CMK (cell line): ENCODE measurements around the gene PGF.

ENCODE experiments used
- DNase-seq: peaks from one replicate; pipeline ENCODE4 v3.0.0-alpha.2; 2010; ENCODE audit warnings: low read depth

Gene PGF

DNA sequence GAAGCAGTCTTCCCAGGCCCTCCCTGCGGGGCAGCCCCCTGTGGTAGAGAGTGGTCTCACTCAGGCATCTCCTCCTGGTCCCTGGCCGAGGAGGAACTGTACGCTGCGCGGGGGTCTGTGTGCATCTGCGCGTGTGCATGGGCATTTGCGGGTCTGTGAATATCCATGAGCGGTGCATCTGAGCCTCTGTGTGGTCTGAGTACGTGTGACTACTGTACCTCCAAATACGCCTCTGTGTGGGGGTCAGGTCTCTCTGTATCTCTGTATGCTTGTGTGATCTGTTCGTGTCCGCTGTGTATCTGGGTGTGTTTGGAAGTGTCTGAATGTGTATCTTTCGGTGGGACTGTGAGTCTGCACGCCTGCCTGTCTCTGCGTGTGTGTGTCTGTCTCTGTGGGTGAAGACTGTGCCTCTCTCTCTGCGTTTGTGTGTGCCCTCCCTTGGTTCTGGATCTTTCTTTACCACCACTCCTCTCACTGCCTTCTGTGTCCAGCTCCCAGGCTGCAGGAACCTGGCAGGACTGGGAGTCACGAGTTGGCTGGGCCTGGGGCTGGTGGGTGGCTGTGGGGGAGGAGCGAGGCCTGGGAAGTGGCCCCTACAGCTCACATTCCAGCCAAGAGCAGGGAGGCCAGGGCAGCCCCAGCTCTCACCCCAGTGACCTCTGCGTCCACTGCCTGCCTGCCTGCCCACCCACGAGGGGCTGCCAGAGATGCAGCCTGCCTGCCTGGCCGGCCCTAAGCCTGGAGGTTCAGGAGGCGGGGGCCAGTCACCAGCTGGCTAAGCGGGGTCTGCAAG lies 1.1 kb upstream of the PGF start:
- no peak for DNase-seq

DNA sequence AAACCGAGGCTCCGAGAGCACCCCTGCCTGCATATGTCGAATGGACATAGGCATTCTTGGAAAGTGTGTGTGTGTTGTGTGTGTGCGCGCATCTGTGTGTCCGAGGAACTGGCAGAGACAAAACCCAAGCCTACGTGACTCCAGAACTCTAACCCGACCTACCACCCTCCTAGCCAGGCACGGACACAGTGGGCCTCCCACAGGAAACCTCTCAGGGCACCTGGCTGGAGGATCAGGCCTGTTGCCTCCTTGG lies 556 bp upstream of the PGF start:
- DNase-seq: no peak

DNA sequence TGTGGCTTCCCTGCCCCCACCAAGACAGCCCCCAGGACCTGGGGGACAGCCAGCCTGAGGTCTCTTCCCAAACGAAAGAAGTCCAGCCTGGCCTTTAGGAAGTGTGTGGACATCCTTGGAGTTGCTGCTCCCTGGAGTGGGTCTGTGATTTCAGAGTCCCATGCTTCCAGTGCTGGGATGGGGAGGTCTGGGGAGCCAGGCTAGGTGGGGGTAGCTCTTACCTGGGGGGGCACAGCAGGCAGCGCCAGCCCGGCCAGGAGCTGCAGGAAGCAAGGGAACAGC lies 509 bp downstream of the PGF start:
- DNase-seq: no peak

DNA sequence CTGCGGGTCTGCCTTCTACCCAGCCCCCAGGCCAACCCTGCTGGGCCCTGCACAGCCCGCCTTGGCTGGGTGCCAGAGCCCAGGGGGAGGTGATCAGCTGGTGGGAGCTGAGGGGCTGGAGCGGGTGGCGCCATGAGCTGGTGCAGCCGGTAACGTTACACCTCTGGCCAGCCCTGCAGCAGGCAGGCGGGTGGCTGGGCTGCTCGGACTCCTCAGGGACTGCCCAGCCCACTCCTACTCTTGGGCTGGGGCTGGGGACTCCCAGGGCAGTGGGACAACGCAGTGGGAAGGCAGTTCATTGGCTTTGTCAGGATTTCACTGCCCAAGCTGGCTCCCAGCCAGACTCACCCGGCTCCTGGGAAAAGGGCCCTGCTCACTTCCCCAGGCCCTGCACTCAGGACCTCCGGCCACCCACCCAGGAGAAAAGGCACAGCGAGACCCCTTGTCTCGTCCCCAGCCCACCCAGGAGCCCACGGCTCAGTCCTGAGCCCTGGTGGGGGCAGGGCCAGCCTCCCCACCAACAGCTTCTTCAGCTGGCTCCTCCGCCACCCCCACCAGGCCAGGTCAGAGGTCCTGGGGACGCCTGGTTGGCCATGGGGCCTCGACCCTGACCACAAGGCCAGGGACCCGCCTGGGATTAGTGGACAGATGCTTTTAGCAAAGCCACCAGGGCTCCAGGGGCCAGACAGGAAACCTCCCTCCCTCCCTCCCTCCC lies 1.0 kb downstream of the PGF start:
- DNase-seq: no peak

DNA sequence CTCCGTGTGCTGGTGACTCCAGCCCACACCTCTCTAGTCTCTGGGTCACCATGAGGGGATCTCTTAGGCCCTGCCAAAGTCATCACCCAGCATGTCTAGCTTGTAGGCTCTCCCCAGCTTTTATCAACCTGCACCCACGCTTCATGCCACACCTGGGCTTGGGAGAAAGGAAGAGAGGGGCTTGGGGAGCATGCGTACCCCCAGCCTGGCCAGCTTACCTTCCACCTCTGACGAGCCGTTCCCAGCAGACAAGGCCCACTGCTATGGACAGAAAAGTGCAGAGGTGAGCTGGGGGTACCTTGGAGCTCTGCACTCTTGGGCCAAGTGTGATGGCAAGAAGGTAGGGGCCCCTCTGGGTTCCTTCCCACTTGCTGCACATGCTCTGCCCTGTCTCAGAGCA lies 1.7 kb downstream of the PGF start:
- DNase-seq: no peak

DNA sequence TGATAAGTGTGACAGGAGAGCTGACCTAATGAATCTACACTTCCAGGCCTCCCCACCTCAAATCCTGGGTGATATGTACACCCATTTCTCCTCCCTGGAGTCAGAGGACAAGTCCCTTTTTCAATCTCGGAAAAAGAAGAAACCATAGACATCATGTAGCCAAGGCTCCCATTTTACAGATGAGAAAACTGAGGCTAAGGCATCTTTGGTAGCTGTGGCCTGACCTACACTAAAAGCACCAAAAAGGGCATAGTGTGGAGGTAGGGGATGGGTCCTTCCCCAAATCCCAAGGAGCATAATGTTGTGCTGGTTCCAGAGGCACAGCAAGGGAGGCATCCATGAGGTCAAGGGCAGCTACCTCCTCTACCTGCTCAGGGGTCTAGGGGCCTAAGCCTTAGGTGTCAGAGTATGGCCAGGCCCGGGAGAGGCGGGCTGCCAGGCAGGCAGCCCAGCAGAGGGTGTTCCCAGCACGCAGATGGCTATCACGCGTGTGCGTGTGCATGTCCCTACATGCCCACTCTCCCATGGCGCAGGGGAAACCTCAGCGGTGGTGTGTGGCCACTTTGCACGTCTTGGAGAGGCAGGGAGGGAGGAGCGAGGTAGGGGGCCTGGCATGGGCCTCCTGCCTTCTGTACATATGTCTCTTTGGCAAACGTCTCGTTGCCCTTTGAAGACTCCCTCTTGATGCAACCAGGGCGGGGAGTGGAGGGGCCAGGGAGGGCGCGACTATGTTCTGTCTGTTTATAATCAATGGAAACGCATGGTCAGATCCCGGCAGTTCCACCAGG lies 2.5 kb downstream of the PGF start:
- DNase-seq: no peak

DNA sequence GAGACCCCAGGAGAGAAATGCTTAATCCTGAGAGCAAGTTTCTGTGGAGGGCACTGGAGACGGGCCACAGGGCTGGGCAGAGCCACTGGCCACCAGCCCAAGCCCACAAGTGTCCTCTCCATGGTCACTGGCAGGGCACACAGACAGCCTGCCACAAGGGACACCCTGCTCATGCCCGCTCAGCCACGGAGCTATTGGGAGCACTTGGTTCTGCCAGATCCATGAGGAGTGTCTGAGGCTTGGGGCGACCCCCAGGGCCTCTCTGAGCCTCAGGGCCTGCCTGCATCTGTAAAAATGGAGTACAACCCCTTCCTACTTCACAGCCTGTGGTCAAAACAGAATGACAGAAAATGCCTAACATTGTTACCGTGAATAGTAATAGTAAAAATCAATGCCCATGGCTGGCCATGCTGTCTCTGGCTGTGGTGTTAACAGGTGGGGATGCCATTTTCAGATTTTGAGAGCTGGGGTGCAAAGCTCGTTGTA lies 3.2 kb downstream of the PGF start:
- no peak for DNase-seq

DNA sequence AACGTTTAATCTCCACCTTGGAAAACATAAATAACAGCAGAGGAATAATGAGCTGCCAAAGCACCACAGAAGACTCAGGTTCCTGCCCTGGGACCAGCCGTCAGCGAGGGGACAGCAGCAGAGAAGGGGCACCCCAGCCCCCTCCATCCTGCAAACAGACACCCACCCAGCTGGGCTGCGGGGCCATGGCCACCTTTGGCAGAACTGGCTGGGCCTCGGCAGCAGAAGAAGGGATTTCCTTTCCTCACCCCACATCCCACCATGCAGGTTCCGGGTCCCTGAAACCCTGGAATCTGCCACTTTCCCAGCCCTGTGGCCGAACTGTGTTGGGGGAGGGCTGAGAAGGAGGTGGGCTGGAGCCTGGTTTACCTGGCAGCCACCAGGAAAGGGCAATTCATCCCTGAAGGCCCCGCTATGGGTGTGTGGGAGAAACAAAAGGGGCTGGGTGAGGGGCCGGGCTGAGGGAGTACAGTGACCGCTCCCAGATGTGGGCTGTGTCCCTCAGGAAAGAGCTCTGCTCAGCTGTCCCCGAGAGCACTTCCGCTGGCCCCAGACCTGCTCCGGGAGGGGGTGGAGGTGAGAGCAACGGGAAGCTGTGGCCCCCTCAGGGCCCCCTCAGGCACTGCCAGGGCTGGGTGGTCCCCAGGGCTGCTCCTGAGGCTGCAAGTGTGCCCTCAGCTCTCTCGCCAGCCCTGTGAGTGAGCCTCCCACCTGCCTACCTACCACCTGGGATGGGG lies 3.8 kb downstream of the PGF start:
- no peak for DNase-seq

DNA sequence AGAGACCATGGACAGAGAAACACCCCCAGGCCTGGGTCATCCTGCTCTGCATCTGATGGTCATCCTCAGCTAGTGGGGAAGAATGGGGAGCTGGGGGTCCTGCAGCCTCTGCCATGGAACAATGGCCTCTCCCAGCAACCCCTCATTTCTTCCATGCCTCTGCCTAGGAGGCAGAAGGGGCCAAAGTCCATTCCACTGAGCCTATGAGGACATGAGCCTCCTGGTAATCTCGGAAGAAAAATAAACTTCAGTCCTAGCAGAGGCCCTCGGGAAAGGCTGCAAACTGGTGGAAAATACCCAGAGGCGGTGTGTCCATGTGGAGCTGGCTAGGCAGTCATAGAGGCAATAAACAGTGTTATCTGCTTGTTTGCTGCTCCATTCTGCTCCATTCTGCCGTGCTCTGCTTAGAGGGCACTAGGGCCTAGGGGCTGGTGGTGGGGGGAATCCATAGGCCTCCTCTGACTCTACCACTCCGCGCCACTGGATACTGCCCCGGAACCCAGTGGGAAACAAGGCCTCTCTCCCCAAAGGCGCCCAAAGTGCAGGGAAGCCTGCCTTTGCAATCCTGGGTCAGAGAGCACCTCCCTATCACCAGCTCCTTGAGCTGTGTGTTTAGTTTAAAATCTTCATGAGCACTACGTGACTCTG lies 4.5 kb downstream of the PGF start:
- no peak for DNase-seq

DNA sequence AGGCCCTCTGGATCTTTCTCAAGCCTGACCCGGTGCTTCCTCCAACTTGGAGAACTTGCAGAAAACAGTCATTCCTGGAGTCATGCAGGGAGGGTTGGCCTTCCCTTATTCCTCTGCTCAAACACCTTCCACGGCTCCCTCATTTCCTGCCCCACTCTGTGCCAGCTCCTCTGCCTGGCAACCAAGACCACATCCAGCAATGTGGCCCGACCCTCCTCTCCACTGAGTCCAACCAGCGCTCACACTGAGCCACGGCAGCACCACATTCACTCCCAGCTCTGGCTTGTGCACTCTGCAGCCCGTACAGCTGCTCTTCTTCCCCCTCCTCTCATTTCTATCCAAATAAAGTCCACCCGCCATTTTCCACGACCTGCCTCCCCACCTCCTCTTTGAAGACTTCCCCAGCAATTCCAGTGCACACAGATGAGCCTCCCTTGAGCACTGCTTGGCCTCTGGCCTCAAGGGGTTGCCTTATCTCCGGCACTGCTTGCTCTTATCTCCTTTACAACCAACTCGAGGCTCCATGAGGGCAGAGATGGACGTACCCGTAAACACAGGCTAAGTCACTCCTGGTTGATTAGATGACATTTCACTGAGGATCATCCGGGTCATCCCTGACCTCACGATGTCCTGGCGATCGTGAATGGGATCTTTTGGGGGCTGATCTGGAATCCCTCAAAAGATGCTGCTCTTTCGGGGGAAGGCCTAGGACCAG lies 5.4 kb downstream of the PGF start:
- no peak for DNase-seq

DNA sequence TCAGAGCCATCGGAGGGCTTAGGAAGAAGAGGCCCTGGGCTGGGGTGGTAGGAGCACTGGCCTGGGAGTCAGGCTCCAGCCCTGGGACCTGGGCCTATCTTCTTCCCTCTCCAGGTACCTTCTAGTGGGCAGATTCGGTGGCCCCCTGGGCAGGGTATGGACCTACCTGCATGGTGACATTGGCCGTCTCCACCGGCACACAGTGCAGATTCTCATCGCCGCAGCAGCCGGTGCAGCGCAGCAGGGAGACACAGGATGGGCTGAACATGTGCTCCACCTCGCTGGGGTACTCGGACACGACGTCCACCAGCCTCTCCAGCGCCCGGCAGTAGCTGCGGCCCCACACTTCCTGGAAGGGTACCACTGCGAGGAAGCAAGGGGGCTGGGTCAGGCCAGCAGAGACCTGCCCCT lies 6.2 kb downstream of the PGF start:
- DNase-seq: no peak

DNA sequence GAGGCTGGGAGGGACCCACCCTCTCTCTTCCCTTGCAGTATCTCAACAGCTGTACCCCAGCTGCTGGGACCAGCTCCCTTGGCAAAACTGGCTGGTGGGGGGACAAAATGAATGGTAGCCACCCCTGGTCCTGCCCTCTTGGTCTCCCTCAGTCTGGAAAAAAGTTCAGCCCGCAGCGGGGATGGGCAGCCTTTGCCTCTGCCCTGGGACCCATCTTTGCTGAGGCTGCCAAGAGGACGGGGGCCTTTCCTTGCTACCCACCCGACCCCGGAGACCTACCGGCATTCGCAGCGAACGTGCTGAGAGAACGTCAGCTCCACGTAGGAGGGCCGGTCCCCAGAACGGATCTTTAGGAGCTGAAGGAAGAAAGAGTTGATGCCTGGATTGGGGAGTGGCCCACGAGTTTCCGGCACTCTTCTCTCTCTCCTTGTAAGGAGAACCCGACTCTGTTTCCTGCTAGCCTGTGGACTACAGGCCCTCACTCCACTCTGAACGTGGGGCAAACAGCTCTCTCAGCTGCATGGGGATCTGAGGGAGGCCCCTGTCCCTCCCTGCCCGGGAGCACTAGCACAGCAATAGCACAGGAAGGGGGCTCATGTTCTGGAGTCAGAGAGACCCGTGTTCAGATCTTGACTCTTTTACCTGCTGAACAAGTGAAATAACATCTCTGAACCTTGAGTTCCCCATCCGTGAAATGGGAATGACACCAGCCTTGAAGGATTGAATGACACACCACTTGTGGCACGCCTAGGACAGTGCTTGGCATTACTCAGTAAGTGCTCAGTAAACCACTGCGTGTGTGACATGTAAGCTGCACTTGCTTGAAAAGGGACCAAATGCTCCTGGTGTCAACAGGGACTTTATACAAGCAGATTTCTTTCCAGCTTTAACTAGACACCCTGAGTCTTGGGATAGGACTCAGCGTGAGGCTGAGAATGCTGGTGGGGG lies 6.9 kb downstream of the PGF start:
- no peak for DNase-seq

DNA sequence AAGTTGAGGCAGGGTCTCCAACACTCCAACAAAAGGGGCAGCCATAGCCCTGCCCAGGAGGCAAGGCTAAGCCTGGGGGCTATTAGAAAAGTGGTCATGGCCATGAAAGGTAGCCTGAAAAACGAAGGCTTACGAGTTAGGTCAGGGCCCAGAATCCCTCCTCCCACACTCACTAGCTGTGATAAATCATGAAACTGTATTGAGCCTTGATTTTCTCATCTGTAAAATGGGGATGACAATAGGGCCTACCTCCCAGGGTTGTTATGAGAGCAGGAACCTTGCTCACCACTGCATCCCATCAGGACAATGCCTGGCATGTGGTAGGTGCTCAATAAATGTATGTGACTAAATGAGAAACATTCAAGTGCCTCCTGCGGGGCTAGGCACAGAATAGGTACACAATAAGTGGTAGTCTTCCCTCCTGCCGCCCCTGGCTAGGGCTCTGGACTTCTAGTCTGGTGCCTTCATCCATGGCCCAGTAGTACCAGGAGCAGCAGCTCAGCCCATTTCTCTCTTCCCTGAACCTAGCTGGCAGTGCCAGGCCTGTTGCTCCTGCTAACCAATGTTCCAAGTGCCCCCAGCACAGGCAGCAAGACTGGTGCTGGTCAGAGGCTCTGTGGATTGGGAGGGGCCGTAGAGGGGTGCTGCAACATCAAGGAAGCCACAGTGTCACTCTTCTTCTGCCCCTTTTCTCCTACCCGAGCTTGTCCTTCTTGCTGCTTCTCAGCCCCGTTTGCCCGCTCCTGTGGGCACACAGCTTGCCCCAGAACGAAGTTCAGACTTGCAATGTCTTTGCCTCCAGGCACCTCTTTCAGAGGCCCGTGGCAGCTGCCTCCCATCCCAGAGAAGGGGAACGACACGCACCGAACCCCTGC lies 7.8 kb downstream of the PGF start:
- DNase-seq: no peak

DNA sequence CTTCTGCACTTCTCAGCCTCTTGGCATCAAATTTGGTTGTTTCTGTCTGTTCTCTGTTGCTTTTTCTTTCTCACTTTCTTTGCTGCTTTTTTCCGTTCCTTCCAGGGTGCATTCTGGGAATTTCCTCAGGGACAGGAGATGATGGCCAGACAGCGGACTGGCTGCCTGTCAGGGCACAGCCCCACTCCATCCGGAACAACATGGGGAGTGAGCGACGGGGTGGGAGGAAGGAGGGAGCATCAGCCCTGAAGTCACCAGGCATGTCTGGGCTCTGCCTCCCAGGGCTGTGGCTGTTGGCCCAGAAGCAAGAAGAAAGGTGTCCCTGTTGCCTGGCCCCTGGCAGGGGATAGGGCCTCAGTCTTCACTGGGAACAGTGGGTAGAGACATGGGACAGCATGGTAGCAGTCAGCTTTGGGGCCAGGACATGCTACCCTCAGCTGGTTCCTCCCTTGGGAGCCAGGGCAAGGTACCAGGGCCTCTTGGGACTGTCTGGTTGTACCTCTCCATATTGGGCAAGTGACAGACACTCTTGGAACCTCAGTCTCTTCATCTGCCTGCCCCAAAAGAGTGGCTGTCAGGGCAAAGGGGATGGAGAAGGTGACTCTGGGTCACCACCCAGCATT lies 8.6 kb downstream of the PGF start:
- DNase-seq: no peak

DNA sequence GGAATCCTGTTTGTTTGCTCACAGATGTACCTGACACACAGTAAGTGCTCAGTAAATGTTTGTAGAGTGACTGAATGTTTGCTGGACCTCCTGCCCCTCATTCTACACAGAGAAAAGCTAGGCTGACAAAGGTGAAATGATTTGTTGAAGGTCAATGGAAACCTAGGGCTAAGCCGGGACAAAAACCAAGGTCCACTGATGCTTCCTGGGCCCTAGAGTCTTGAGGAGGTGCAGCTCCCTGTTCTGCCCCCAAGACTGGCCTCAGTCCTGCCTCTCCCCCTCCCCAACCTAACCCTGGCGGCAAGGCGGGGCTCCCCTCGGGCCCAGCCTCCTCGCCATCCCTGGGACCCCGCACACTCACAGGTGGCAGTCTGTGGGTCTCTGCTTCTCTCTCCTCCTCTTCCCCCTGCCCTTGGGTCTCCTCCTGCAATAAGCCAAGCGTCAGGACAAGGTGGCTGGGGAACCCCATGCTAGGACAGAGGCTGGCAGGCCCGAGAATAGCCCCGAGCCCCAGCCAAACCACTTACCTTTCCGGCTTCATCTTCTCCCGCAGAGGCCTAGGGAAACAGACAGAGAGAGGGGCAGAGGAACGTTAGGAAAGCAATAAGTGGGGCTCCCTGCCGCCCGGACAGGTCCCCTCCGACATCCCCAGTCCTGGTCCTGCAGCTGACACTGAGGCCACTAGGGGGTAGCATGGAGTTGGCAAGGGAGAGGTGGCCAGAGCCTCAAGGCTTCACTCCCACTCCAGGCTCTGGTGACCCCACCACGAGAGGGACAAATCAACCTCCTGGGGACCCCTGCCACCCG lies 9.3 kb downstream of the PGF start:
- no peak for DNase-seq

DNA sequence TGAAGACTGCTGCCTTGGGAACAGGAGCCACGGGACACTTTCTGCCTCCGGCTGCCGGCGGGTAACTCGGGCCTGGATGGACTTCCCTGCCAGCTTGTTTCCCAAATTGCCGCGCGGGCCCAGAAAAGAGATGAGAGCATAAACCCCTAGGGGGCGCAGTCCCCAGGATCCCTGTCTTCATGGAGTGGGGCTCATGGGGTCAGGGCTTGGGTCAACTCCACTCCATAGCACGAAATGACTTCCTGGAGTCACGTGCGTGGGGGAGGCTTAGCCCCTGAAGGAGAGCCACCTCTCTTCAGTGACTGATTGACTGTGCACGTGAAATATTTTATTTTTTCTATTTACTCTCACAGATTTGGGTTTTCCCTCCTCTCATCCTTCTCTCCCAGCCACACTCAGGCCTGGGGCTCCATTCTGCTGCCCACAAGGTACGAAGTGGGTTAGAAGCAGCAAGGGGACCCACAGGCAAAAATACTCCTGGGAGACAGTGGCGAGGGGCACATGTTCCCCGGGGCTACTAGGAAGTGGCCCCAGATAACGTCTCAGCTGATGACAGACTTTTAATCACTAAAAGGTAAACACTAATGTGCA lies 10.0 kb downstream of the PGF start:
- DNase-seq: no peak

DNA sequence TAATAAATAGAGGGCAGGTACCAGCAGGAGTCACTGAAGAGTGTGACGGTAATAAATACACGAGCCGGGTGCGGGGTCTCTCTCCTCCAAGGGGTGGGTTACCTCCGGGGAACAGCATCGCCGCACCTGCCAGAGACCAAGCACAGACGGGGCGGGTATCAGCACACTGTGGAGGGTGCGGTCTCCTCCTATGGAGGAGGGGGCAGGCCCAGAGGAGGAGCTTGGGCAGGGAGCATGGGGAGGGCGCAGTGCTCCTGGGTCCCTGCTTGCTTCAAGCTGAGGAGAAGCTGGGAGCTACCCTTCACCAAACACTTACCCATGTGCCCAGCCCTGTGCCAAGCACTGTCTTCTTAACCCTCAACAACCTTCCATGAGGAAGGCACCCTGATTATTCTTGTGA lies 12.8 kb downstream of the PGF start:
- DNase-seq: no peak

DNA sequence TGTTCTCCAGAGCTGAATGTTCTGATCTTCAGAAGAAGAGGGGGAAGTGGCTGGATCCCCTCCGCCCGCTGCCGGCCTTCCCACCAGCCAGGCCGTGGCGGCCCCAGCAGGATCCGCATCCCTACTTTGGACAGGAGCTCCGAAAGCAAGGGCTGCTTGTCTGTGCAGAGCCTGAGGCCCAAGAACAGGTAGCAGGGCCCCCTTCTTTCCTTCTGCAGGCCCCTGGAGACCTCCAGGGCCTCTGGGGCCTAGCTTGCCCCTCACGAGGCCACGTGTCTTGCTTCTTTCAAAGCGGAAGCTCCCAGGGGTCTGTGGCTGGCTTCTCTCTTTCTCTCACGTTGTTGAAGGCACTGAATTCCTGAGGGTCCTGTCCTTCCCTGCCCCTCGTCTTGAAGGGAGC lies 13.2 kb downstream of the PGF start:
- no peak for DNase-seq
